HS-27A (cell line): ENCODE measurements around the gene ZNF184.

ENCODE experiments used
- DNase-seq: peaks from one replicate; pipeline ENCODE4 v3.0.0-alpha.2; 2012; ENCODE audit warnings: low read depth, missing footprints

ZNF184 gene

GRCh38 chr6:27479319-27480182 is 6.6 kb upstream of the ZNF184 start:
- peak; percentile 90 for DNase-seq

GRCh38 chr6:27478706-27479318 is 5.9 kb upstream of the ZNF184 start:
- peak; percentile 85 for DNase-seq

DNA sequence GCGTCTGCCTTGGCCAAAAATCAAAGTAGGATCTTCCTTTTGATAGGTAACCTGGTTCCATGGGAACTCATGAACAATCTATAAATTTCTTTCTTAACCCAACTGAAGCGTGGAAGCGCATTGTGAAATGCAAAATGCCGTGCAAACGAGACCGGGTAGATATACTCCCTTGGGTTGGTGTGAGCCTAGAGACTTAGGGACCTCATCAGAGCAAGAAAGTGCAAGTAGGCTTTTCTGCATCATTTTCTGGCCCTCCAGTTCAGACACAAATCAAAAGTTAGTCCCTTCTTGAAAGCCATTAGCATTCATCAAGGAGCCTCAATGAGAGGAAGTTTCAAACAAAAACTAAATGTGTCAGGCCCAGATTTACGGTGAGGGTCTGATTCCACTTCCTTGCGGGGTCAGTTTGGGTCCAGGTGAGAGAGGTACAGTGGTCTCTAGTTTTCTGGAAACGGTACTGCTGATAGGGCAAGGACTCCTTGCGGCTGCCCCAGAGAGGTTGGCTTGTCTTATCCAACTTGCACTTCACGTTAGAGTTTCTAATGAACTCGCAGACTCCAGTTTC is 5.3 kb upstream of the ZNF184 start:
- DNase-seq, result no peak

DNA sequence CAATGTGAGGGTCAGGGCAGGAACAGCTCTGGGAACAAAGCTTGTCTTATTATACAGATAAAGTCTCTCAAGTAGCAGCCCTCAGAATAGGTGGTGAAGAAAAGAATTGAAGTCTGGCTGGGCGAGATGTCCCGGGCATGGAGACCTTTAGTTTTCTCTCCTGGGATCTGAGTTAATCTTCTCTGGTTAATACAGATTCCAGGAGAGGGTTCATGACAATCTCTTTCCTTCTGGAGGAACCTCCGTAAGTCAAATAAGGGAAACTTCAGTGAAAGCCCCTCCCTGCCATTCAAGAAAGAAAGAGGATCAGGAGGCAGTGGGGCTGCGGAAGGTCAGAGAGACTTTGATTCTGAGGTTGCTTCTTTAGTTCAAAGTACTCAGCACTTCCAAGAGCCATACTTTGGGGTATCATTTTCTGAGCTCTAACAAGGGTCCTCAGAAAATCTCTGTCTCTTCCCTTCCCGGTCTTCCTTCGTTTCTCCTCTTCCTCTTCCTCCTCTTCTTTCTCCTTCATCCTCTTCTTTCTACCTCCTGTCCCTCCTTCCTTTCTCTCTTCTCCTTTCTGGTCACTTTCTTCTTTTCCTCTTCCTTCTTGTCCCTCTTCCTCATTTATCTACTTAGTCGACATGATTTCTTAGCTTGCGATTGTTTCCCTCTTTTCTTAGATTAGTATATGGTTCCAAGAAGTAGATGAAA is 4.6 kb upstream of the ZNF184 start:
- DNase-seq, result no peak

GRCh38 chr6:27476090-27476489 is 3.2 kb upstream of the ZNF184 start:
- no peak for DNase-seq

DNA sequence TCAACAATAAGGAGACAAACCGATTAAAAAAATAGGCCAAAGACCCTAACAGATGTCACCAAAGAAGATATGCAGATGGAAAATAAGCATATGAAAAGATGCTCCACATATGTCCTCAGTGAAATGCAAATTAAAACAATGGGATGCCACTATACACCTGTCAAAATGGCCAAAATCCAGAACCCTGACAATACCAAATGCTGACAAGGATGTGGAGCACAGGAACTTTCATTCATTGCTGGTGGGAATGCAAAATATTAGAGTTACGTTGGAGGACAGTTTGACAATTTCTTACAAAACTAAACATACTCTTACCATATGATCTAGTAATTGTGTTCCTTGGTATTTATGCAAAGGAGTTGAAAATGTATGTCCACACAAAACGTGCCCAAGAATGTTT is 1.8 kb upstream of the ZNF184 start:
- no peak for DNase-seq

- no peak for DNase-seq
Observed at GRCh38 chr6:27474172-27474465, 1.2 kb upstream of the ZNF184 start.

DNA sequence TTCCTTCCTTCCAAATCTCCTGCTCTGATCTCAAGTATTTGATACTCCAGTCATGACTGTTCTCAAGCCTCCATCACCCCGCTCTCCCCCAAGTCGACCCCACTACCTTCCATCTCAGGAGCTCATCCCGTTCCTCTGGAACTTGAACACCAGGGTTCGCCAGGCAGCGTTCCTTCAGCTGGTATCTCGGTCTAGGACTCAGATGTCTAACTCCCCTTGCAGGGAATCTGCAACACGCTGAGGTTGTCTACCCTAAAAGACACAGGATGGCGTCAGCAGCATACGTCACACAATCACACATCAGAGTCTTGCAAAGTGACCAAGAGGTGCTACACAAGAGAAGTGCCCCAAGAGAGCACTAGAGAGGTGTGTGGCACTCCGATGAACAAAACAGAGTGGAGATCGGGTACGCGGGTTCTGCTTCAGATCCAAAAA is 706 bp downstream of the ZNF184 start:
- peak; percentile 63 for DNase-seq

GRCh38 chr6:27471365-27472115 is 1.4 kb downstream of the ZNF184 start:
- DNase-seq, result no peak

DNA sequence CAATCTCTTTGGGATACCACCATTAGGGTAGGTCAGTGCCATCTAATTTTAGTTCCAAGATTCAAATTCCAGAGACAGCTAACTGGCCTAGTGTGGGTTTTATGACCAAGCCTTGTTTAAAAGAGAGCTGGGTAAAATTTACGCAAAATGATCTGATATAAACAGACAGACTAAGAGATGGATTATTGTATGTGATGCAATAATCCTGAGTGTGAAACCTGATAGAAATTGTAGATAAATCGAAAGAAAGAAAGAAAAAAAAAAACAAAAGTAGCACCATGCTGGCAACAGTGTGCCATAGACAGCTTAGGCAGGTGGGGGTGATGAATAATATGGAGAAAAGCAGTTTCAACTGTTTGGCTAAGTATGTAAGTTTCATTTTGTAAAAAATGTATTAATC is 2.9 kb downstream of the ZNF184 start:
- no peak for DNase-seq

DNA sequence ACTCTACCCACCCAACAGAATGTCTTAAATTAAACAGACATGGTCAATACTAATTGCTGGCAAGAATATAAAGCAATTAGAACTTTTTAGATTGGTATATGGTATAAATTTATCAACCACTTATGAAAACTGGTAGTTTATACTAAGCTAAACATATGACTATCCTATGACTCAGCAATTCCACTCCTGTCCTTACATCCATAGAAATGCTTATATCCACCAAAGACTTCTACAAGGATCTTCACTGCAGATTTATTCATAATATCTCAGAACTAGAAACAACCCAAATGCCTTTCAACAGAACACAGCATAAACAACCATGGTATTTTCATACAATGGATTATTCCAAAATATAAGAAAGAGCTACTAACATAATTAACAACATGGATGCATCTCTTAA is 4.6 kb downstream of the ZNF184 start:
- DNase-seq, result no peak

GRCh38 chr6:27452496-27452897 is 20.4 kb downstream of the ZNF184 start:
- no peak for DNase-seq

- no peak for DNase-seq
Observed at GRCh38 chr6:27451660-27452390, 21.1 kb downstream of the ZNF184 start.

GRCh38 chr6:27448456-27448855 is 24.4 kb downstream of the ZNF184 start:
- no peak for DNase-seq

DNA sequence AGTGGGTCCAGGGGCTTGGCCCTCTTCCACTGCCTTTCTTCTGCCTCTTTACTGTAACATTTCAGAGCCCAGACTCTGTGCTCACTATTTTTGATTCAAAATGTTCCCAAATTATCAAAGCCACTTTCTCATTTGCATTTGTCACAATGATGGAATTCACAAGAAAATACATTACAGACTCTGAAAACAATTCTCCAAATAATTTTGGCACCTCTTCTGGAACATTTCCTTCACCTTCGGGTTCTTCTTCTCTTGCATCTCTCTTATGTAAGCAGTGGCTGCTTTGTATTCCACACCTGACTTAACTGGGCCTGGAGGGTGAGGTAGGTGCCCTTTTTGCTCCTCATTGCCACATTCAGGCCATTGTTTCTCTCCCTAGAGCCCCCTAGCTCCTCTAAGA is 30.0 kb downstream of the ZNF184 start:
- DNase-seq, result no peak

- no peak for DNase-seq
Observed at GRCh38 chr6:27441001-27441400, 31.9 kb downstream of the ZNF184 start.

DNA sequence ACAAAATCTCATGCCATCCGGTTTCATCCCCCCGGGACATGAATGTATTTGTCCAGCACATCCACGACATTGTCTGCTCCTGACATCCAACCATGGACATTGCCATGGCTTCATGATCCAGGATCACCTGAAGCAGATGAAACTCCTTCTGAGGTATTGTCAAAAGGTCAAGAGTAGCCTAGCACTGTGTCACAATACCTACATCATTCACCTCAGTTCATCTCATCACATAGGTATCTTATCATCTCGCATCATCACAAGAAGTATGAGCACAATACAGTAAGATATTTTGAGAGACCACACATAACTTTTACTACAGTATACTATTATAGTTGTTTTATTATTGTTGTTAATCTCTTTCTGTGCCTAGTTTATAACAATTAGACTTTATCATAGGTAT is 33.5 kb downstream of the ZNF184 start:
- DNase-seq, result no peak

- no peak for DNase-seq
Observed at GRCh38 chr6:27433714-27434113, 39.2 kb downstream of the ZNF184 start.

DNA sequence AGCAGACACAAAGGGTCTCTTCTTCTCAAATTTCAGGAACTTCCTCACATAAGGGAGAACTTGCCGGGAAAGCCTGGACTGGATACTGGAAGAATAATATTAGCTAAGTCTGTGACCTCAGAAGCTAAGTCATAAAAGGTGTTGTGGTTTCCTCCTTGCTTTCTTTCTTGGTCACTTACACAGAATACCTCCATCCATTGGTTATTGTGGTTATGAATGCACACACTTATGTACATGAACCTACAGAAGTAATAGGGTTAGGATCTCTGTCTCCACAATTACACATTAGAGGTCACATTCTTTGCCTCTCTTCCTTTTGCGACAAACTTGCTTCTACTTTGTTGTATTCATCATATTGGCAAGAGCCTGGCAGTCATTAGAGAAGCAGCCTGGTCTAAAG is 43.9 kb downstream of the ZNF184 start:
- DNase-seq, result no peak

DNA sequence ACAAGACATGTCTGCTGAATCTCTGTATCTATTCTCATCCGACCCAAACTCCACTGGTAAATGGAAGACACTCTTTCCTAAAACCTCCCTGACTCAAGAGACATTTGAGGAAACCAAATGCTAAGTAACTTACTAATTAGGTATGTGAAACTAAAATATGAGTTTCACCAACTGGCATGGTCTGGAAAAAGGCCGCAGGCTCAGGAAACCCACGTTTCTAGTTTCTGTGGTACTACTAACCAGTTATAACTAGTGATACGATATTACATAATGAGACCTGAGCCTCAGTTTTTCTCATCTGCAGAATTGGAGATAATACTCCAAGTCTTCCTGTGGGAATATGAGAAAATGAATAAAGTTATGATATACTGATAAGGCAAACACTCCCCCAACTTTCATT is 44.4 kb downstream of the ZNF184 start:
- DNase-seq, result no peak

GRCh38 chr6:27426045-27426620 is 46.8 kb downstream of the ZNF184 start:
- DNase-seq, result no peak
